ENCODE data around the gene PURA.

The PURA gene

GRCh38 chr5:140159014-140159927, 45.4 kb downstream of the PURA start:
- DNase-seq (ENCODE audit: low spot score): no peak

GRCh38 chr5:140162275-140162674, 48.4 kb downstream of the PURA start:
- no peak for DNase-seq (ENCODE audit: low spot score)

- DNase-seq (ENCODE audit: low spot score): no peak
Observed at GRCh38 chr5:140162781-140163180, 48.9 kb downstream of the PURA start.

- no peak for DNase-seq (ENCODE audit: low spot score)
Observed at GRCh38 chr5:140165101-140165922, 51.4 kb downstream of the PURA start.

- DNase-seq (ENCODE audit: low spot score): no peak
Observed at GRCh38 chr5:140165923-140166270, 52.0 kb downstream of the PURA start.

- no peak for DNase-seq (ENCODE audit: low spot score)
Observed at GRCh38 chr5:140166911-140167310, 53.0 kb downstream of the PURA start.

- DNase-seq (ENCODE audit: low spot score): no peak
Observed at GRCh38 chr5:140168371-140168770, 54.5 kb downstream of the PURA start.

- no peak for DNase-seq (ENCODE audit: low spot score)
Observed at GRCh38 chr5:140169410-140169809, 55.5 kb downstream of the PURA start.

- no peak for DNase-seq (ENCODE audit: low spot score)
Observed at GRCh38 chr5:140172483-140172882, 58.6 kb downstream of the PURA start.

GRCh38 chr5:140174014-140174413, 60.1 kb downstream of the PURA start:
- DNase-seq (ENCODE audit: low spot score): no peak

- peak; percentile 94 for DNase-seq (ENCODE audit: low spot score)
Observed at GRCh38 chr5:140174465-140175366, 60.8 kb downstream of the PURA start, which contains the start of gene CYSTM1. Gene CYSTM1 (plus strand): TSS chr5:140175188. CDS start chr5:140194466, 19,278 bp downstream.
